ENCODE data around the gene CEBPZOS. TPM values are rescaled to one million over a fixed set of nuclear protein-coding genes. Genes with fewer than 3 reads are reported as not detected.
"Not testable (repeated sequence)": the region's sequence is repeated elsewhere in the genome, so short reads cannot be mapped to it uniquely, and the experiment has no call there.

The CEBPZOS gene
- total RNA-seq, 4 donors from 2014 or later: 16.3 to 33.6 (median 20.1) TPM

DNA sequence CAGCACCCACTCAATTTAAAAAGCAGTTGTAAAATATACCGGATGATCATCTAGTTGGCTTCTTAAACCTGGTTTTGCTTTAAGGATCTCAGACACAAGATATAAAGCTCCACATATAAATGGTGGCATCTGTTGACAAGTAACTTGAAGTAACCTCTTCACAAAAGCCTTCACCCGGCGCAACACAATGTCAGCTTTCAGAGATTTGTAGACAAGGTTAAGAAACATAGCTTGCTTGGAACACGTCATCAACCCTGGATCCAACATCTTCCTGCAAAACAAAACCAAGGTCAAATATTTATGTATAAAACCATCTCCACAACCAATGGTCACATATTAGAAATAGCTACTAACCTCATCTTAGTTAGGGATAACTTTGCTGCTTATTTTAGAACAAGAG is 26.8 kb downstream of the CEBPZOS start:
- WGBS: 95% methylated on average over 4 of the region's 4 CpGs
- peaks cover 50% of the 10 kb centered on the region for H3K36me3 ChIP-seq
- H3K27ac ChIP-seq: no peak overlapping the region
- H3K4me3 ChIP-seq: no peak overlapping the region
- H3K27me3 ChIP-seq: no peaks in the 10 kb centered on the region
- DNase-seq (ENCODE audit: low spot score in 2 of 2): no peak
- no peak for TF ChIP-seq POLR2A (IDR thresholded peaks at IDR 0.05)
- TF ChIP-seq, protein P1, sequence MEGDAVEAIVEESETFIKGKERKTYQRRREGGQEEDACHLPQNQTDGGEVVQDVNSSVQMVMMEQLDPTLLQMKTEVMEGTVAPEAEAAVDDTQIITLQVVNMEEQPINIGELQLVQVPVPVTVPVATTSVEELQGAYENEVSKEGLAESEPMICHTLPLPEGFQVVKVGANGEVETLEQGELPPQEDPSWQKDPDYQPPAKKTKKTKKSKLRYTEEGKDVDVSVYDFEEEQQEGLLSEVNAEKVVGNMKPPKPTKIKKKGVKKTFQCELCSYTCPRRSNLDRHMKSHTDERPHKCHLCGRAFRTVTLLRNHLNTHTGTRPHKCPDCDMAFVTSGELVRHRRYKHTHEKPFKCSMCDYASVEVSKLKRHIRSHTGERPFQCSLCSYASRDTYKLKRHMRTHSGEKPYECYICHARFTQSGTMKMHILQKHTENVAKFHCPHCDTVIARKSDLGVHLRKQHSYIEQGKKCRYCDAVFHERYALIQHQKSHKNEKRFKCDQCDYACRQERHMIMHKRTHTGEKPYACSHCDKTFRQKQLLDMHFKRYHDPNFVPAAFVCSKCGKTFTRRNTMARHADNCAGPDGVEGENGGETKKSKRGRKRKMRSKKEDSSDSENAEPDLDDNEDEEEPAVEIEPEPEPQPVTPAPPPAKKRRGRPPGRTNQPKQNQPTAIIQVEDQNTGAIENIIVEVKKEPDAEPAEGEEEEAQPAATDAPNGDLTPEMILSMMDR (IDR thresholded peaks at IDR 0.05): no peak
- no peak for TF ChIP-seq EP300 (IDR thresholded peaks at IDR 0.05)
- no peak for TF ChIP-seq POLR2AphosphoS5 (IDR thresholded peaks at IDR 0.05)
- peaks cover 22% of the 10 kb centered on the region for H3K4me1 ChIP-seq
- no peaks in the 10 kb centered on the region for H3K9me3 ChIP-seq

DNA sequence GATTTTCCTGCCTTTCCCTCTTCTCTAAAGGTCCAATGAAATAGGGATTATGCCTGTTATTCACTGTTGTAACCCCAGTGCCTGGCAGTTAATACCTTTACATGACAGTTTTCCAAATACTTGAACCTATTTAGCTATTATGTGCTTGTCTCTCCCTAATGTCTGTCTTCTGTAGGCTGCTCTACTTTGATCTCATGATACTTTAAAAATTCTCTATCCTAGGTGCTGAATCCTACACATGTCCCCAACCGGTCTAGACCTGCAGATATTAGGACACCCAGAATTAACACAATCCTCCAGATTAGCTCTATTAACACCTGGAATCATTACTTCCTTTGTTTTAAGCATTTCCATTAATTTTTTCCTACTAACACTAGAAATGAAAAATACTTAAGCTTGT is 27.8 kb downstream of the CEBPZOS start:
- no peak overlapping the region for H3K4me3 ChIP-seq
- H3K9me3 ChIP-seq: no peaks in the 10 kb centered on the region
- no peaks in the 10 kb centered on the region for H3K27me3 ChIP-seq
- 82% methylated on average over 1 of the region's 1 CpG for WGBS
- no peak for TF ChIP-seq EP300 (IDR thresholded peaks at IDR 0.05)
- TF ChIP-seq POLR2A (IDR thresholded peaks at IDR 0.05): no peak
- no peak for TF ChIP-seq POLR2AphosphoS5 (IDR thresholded peaks at IDR 0.05)
- TF ChIP-seq, protein P1 (IDR thresholded peaks at IDR 0.05): no peak
- peaks cover 54% of the 10 kb centered on the region for H3K36me3 ChIP-seq
- no peak overlapping the region for H3K27ac ChIP-seq
- H3K4me1 ChIP-seq: peaks cover 17% of the 10 kb centered on the region
- DNase-seq (ENCODE audit: low spot score in 2 of 2): no peak

DNA sequence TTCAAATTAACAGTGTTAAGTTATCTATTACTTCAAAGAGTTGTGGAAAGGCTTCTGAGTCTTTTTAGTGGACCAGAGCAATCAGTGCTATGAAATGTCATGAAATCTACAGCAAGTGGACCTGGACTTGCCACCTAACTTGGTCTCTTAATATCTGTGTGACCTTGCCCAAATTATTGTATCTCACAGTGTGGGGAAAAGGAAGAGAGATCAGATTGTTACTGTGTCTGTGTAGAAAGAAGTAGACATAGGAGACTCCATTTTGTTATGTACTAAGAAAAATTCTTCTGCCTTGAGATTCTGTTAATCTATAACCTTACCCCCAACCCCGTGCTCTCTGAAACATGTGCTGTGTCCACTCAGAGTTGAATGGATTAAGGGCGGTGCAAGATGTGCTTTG is 28.8 kb downstream of the CEBPZOS start:
- DNase-seq (ENCODE audit: low spot score in 2 of 2); H3K4me3 ChIP-seq; H3K27me3 ChIP-seq; H3K27ac ChIP-seq; H3K9me3 ChIP-seq: not testable (repeated sequence)
- WGBS: 63% methylated on average over 1 of the region's 2 CpGs
- Histone ChIP-seq H3K4me1 (peaks cover 20% of the 10 kb centered on the region), H3K36me3 (peaks cover 45% of the 10 kb centered on the region)

DNA sequence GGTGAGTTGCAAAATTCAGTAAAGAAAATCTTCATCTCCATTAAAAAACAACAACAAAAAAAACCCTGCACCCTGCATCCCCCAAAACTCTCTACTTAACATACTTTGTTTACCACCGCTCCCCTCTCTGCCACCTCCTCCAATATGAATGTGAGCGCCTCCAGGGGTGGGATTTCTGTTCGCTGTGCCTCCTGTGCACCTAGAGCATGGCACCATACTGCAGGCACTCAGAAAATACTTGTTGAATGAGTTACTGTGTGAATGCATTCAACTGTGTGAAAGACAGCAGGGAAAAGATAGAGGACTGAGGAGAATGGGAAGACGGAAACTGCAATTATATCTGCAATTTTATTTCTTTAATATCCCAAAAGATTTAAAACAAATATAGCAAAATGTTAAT is 30.6 kb downstream of the CEBPZOS start:
- no peak for TF ChIP-seq POLR2AphosphoS5 (IDR thresholded peaks at IDR 0.05)
- TF ChIP-seq POLR2A (IDR thresholded peaks at IDR 0.05): no peak
- TF ChIP-seq, protein P1 (IDR thresholded peaks at IDR 0.05): no peak
- TF ChIP-seq EP300 (IDR thresholded peaks at IDR 0.05): no peak

DNA sequence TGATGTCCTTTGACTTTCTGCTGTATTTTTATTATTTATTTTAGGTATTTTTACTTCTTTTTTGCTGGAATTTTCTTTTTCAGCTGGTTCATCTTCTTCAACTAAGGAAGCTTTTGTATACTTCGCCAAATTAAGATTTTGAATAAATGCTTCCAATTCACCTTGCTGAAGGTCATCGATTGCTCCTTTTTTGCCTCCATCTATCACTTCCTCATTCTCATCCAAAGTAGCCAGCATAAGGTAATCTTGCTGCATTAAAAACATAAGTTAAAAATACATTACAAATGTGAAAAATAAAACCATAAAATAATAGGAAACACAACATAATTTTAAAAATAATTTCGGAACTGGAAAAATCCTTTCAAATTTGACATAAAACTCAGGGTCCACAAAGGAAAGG is 32.5 kb downstream of the CEBPZOS start:
- H3K4me3 ChIP-seq: no peak overlapping the region
- peaks cover 14% of the 10 kb centered on the region for H3K36me3 ChIP-seq
- TF ChIP-seq, protein P1 (IDR thresholded peaks at IDR 0.05): no peak
- no peak for TF ChIP-seq POLR2AphosphoS5 (IDR thresholded peaks at IDR 0.05)
- no peak for TF ChIP-seq POLR2A (IDR thresholded peaks at IDR 0.05)
- no peak for TF ChIP-seq EP300 (IDR thresholded peaks at IDR 0.05)
- no peaks in the 10 kb centered on the region for H3K27me3 ChIP-seq
- H3K27ac ChIP-seq: no peak overlapping the region
- no peaks in the 10 kb centered on the region for H3K9me3 ChIP-seq
- no peak for DNase-seq (ENCODE audit: low spot score in 2 of 2)
- WGBS: 94% methylated on average over 3 of the region's 3 CpGs
- peaks cover 39% of the 10 kb centered on the region for H3K4me1 ChIP-seq

More for the DNA sequence above, 30.6 kb downstream of the CEBPZOS start:
- no peaks in the 10 kb centered on the region for H3K27me3 ChIP-seq
- no peak for DNase-seq (ENCODE audit: low spot score in 2 of 2)
- peaks cover 26% of the 10 kb centered on the region for H3K4me1 ChIP-seq
- no peak overlapping the region for H3K27ac ChIP-seq
- H3K9me3 ChIP-seq: no peaks in the 10 kb centered on the region
- WGBS: 95% methylated on average over 4 of the region's 4 CpGs
- H3K36me3 ChIP-seq: peaks cover 27% of the 10 kb centered on the region
- H3K4me3 ChIP-seq: no peak overlapping the region

DNA sequence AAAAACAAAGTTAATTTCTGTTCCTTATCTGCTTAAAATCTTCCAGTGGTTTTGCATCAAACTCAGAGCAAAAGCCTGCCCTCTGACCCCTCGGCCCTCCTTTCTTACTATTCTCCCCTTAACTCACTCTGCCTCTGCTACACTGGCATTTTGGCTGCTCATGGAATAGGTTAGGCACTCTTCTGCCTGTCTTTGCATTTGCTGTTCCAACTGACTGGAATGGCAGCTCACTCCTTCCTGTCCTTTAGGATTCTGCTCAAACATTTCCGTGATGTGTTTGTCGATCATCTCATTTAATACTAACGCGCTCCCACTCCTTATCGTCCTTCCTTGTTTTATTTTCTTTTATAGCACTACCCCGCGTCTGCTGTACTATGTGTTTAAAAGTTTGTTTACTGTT is 34.3 kb downstream of the CEBPZOS start:
- Histone ChIP-seq H3K36me3 (peaks cover 12% of the 10 kb centered on the region), H3K4me3 (peak overlapping the region; percentile 81), H3K27ac (peak overlapping the region; percentile 93), H3K4me1 (peaks cover 39% of the 10 kb centered on the region), H3K9me3 (no peaks in the 10 kb centered on the region), H3K27me3 (no peaks in the 10 kb centered on the region)
- no peak for DNase-seq (ENCODE audit: low spot score in 2 of 2)
- TF ChIP-seq POLR2A (IDR thresholded peaks at IDR 0.05): no peak
- no peak for TF ChIP-seq EP300 (IDR thresholded peaks at IDR 0.05)
- TF ChIP-seq POLR2AphosphoS5 (IDR thresholded peaks at IDR 0.05): no peak
- TF ChIP-seq, protein P1 (IDR thresholded peaks at IDR 0.05): no peak
- 1% methylated on average over 8 of the region's 8 CpGs for WGBS

Measured in suprapubic skin (tissue), 4 donors.